SH-SY5Y (cell line): Measurements from ENCODE around the gene PPARD.

Experiments
- GATA2 ChIP-seq: IDR thresholded peaks from 2 replicates; pipeline ENCODE4 v1.6.1; 2011; ENCODE audit warnings: mild to moderate bottlenecking, low read depth, low read length
- GATA3 ChIP-seq: IDR thresholded peaks from 2 replicates; pipeline ENCODE4 v1.6.1; 2011; ENCODE audit warnings: low read depth, mild to moderate bottlenecking, low read length, moderate library complexity

GRCh38 chr6:35293681-35294080 is 48.7 kb upstream of the PPARD start:
- no peak for TF ChIP-seq GATA2
- no peak for TF ChIP-seq GATA3
